PFSK-1 (cell line): ENCODE data around the gene DCTN1.

Experiments
- POLR2AphosphoS5 ChIP-seq: IDR thresholded peaks from 2 replicates; pipeline ENCODE4 v1.6.1; 2012; ENCODE audit warnings: low read depth, mild to moderate bottlenecking, control low read depth, low read length, moderate library complexity
- REST ChIP-seq, 2 experiments: IDR thresholded peaks; 2 replicates each; pipeline versions ENCODE4 v1.6.1 to v1.8.0; 2011 to 2012; ENCODE audit warnings: low read depth in 2 of 2, low read length in 2 of 2, control low read depth in 1 of 2, inconsistent platforms in 1 of 2, mild to moderate bottlenecking in 1 of 2, moderate library complexity in 1 of 2; ENCODE audit not compliant: insufficient read depth in 1 of 2
- SIN3A ChIP-seq: IDR thresholded peaks from 2 replicates; pipeline ENCODE4 v1.6.1; 2012; ENCODE audit warnings: mild to moderate bottlenecking, low read length, moderate library complexity, borderline replicate concordance; ENCODE audit not compliant: insufficient read depth
- TAF1 ChIP-seq: IDR thresholded peaks from 2 replicates; pipeline ENCODE4 v1.6.1; 2012; ENCODE audit warnings: low read length, control low read depth, borderline replicate concordance; ENCODE audit not compliant: insufficient read depth

- TF ChIP-seq POLR2AphosphoS5 (no peak), SIN3A (no peak), REST (IDR thresholded peaks at IDR 0.05; ENCODE audit: insufficient read depth in 1 of 2, low read depth in 2 of 2, low read length in 2 of 2) (no peak), TAF1 (no peak)
Observed at GRCh38 chr2:74385396-74385795, 5.3 kb upstream of the DCTN1 start.
